ENCODE results near the gene DEFB108B. TPM values are rescaled to one million over a fixed set of nuclear protein-coding genes. Genes with fewer than 3 reads are reported as not detected.
A peak's percentile ranks its signal among the peaks of the same experiment; 100 is the strongest.
"Not testable (repeated sequence)": the region's sequence is repeated elsewhere in the genome, so short reads cannot be mapped to it uniquely, and the experiment has no call there.

DEFB108B gene
- polyA plus RNA-seq (ENCODE audit: insufficient read length in 10 of 10): not detected
- long read RNA-seq, donor 1: 0 reads
- long read RNA-seq, donor 2: 0 reads
- long read RNA-seq, donor 3: 0 reads
- long read RNA-seq, donor 4: 0 reads
- long read RNA-seq, donor 5: 0 reads
- long read RNA-seq, donor 6: 0 reads
- long read RNA-seq, donor 7: 0 reads
- long read RNA-seq, donor 8: 0 reads
- long read RNA-seq, donor 9: 0 reads

GRCh38 chr11:71832811-71833210 is at the start of gene DEFB108B:
Gene DEFB108B (plus strand): TSS chr11:71833200. CDS start chr11:71833200, 0 bp downstream.
- DNase-seq: not testable (repeated sequence)

DNA sequence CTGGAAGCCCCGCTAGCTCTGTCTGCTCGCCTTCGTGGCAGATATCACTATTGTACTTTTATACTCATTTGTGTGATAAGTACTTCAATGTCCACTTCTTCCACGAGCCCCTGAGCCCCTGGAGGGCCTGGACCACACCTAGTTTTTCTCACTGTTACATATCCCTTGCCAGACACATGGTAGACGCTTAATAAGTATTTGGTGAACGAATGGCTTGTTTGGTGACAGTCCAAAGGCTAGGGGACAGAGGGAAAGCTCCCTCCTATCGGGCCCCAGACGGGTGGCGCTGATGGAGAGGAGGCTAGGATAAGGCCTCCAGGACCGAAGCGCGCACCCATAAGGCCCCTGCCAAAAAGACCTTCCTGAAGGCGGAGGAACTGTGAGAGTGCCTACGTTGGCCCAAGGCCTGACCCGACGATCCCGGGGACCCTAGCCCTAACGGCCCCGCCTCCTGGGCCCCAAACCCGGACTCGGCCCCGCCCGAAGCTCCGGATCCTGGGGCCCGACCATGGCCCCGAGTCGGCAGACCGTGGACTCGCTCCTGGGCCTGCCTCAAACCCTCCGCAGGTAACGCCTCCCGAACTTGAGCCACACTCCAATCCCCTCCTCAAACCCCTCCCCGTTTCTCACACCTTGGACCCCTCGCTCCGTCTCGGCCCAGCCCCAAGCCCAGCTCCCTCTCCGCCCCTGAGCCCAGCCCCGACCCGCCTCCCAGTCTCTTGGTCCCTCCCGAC is 46.7 kb upstream of the DEFB108B start:
- peak; percentile 78 to 94 (median 81) for DNase-seq

GRCh38 chr11:71786848-71787097 is 46.2 kb upstream of the DEFB108B start:
- DNase-seq: peak; percentile 98 to 99 (median 99)

DNA sequence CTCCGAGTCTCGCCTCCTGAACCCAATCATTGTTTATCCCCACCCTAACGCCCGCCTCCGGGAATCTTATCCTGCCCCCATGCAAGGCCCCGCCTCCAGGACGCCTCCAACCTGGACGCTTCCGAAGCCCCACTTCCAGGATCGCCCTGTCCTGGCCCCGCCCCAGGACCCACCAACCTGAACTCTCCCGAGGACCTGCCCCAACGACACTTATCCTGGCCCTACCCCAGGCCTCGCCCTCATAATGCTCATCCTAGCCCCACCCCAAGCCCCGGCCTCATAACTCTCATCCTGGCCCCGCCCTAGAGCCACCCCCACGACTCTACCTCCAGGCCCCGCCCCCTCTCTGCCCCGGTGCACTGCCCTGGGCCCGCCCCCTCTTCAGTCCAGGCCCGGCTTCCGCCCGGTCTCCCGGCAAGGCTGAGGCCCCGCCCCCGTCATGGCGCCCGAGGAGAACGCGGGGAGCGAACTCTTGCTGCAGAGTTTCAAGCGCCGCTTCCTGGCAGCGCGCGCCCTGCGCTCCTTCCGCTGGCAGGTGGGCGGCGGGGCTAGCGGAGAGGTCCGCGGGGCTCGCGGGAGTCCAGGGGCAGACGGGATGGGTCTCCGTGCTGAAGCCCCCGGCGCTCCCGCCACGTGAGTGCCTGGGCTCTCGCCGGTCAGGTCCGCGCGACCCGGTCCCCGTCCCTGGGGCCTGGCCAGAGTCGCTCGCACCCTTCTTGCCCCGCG is 45.7 kb upstream of the DEFB108B start:
- peak; percentile 91 to 96 (median 93) for DNase-seq

DNA sequence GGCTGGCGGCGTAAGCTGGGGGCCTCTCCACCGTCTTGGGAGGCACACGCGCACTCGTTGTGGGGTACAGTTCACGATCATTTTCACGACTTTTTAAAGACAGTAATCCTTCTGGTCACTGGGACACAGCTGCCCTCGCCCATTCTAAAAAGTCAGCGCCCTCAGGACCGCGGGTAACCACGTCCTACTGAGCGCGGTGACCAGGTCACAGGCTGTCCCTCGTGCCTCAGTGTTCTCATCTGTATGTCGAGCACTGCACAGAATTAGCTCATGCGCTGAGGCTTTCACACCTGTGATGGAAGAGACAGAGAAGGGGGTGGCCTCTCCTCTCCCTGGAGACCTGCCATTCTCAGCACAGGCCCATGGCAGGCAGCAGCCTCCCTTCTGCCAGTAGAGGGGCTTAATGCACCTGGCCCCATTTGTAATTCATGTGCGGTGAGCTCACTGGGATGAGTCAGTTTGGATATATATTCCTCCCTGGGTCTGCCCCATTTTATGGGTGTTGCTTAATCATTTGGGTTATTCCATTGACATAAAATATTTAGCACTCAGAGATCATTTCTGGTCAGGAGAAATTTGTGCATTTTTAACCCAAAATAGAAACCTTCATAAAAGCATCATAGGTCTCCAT is 45.1 kb upstream of the DEFB108B start:
- DNase-seq: peak in 1 of 3 donors; percentile 38

- not testable (repeated sequence) for DNase-seq
These were observed 43.4 kb upstream of the DEFB108B start for GRCh38 chr11:71789444-71790196.

DNA sequence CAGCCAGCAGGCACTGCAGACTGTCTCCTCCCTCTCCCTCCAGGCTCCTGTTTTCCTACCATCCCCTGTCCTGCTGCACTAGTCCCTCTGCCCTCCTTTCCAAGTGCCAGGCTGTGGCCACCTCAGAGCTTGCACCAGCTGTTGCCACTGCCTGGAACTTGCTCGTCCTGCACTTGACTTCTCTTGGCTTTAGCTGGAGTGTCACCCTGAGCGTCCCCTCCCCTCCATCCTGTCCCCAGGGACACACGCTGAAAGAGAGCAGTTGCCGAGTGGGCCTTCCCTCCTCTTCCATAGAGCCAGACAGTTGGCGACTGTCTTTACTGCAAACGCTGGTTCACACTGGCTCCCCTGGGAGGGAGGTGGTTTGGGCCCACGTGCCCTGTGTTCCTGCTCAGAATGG is 41.9 kb upstream of the DEFB108B start:
- not testable (repeated sequence) for DNase-seq

DNA sequence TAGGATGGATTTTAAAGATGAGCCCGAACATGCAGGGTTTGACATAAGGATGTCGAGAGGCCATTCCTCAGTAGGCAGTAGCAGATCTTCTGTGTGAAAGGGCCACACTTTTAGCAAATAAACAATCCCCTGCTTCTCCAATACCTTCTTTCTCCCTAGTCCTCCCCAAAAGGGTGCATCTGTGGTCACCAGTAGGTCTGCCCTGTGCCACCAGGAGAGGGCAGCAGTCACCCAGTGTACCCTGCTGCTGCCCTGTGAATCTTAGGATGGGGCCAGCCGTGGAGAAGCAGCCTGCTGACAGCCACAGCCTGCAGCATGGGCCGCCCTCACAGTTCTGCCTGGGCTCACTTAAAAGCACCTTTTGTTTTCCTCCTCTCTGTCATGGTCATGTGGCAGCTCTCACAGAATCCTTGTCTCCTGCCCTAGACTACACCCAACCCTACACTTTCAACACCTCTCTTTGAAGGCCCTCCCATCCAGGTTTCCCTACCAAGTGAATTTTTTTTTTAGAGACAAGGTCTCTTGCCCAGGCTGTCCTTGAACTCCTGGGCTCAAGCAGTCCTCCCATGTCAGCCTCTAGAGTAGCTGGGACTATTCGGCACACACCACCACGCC is 40.3 kb upstream of the DEFB108B start:
- DNase-seq: not testable (repeated sequence)

- DNase-seq: peak in 1 of 3 donors; percentile 64
These were observed 38.5 kb upstream of the DEFB108B start for GRCh38 chr11:71794386-71795040.

- DNase-seq: not testable (repeated sequence)
These were observed 37.8 kb upstream of the DEFB108B start for GRCh38 chr11:71795236-71795635.

GRCh38 chr11:71796016-71796415 is 37.0 kb upstream of the DEFB108B start:
- DNase-seq: not testable (repeated sequence)

DNA sequence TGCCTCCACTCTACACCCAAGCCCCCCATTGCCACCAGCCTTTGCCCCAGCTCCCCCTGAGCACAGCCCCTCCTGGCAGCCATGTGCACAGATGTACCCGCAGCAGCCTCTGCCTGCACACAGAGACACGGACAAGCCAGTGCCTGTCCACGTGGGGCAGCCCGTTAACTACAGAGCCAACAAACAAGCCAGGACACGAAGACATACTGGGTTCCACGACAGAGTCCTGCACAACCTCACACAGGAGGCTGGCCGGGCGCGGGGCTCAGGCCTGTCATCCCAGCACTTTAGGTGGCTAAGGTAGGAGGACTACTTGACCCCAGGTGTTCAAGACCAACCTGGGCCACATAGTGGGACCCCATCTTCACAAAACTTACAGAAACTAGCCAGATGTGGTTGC is 36.2 kb upstream of the DEFB108B start:
- DNase-seq: not testable (repeated sequence)

- DNase-seq: peak in 1 of 3 donors; percentile 22
These were observed 33.4 kb upstream of the DEFB108B start for GRCh38 chr11:71799556-71800128.

DNA sequence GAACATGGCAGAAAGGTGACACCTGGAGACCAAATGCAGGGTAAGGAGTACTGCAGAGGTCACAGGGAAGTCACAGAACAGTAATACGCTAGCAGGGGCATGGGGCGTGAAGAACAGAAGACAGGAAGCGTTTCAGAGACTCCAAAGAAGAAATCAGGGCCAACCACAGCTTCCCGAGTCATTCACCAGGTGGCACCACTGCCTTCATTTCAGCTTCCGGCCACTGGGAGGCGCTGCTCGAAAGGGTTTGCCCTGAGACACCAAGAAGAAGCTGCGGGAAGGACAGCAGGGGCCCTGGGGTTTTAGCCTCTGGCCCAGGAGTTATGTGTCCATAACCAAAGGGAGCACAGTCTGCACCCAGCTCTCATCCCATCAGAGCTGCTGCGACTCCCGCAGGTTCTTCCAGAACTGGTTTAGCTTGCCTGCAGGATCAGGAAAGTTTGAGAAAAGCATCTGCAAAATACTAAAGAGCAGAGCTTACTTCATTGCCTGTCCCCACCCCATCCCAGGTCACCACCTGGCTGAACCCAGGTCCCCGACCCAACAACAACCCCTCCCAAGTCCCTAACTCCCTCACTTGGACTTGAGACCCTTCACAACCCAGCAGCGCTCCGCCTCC is 32.6 kb upstream of the DEFB108B start:
- DNase-seq: peak; percentile 27 to 45 (median 42)

DNA sequence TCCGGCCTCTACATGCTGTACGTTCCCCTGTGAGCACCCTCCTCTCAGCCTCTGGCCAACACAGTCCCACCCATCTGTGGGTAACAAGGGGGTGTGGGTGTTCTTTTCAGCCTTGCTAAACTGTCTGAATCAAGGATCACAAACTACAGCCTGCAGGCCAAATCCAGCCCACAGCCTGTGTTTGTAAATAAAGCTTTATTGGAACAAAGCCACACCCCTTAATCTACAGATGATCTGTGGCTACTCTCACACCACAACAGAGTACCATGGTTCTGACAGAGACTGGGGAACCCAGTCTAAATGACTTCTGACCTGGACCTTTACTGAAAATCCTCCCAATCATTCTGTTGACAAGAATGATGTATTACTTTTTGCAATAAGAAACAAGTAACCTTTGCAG is 32.0 kb upstream of the DEFB108B start:
- not testable (repeated sequence) for DNase-seq

DNA sequence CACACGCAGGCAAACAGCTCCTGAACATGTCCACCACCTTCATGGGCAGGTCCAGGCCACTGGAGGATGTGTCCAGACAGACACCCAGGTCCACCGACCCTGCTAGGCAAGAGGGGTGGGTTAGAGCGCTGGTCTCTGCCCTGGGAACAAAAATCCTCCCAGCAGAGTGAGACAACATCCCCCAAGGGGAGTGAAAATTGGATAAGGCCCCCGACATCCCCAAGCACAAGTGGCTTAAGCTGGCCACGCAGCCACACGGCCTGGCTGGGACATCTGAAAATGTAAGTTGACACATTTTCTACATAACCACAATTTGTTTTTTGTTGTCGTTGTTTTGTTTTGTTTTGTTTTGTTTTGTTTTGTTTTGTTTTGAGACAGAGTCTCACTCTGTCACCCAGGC is 30.1 kb upstream of the DEFB108B start:
- DNase-seq: not testable (repeated sequence)

DNA sequence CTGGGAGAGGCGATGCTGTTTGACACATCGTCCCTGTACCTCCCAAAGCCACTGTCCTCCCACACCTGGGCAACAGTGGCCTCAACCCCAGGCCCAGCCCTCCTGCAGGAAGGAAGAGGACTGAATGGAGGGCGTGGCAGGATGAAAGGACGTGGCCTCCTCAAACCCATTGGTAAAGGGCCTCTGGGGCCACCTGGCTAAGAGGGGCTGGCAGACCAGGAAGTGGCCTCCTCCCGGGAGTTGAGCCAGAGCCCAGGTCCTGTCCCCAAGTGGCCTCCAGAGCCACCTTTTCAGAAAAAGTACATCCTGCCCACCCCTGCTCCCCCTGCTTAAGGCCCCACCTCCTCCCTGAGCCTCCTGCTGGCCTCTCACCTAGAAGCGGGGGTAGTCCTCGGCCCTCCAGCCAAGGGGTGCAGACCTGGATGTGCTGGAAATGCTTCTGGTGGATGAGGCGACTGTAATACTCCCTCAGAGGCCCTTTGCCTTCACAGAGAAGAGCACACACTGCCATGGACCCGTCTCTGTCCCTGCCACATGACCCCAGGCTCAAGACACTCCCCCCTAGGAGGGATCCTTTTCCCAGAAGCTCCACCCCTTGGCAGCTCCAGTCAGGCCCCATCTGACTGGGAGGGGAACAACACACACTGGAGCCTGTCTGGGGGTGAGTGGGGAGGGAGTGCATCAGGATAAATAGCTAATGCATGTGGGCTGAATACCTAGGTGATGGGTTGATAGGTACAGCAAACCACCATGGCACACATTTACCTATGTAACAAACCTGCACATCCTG is 28.6 kb upstream of the DEFB108B start:
- DNase-seq: not testable (repeated sequence)

DNA sequence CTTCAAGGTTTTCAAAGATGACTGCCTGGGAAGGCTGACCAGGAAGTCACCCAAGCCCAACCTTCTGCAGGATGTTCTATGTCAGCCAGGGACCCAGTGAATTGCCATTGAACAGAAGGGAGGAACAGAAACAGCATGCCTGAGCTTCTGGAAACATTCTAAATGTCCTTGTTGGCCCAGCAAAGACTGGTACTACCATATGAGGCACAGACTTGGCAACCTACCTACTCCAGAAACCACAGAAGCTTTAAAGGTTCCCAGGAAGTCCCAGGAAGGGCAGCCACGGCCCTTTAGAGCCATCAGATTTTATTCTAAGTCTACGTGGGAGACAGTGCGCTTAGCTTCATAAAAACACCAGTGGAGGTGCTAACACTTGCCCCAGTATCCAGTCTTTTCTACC is 20.5 kb upstream of the DEFB108B start:
- not testable (repeated sequence) for DNase-seq

Measured in muscle of back (tissue), 13 donors.